GM18499 (cell line): ENCODE measurements around the gene STK35.
"Not testable (repeated sequence)": the region's sequence is repeated elsewhere in the genome, so short reads cannot be mapped to it uniquely, and the experiment has no call there.

Experiments used
- ATAC-seq: cut with Tn5 transposase; IDR thresholded peaks from one replicate; pipeline ENCODE4 v1.9.1; 2021; ENCODE audit warnings: moderate number of reproducible peaks; ENCODE audit not compliant: insufficient read depth, unreplicated experiment

The STK35 gene

DNA sequence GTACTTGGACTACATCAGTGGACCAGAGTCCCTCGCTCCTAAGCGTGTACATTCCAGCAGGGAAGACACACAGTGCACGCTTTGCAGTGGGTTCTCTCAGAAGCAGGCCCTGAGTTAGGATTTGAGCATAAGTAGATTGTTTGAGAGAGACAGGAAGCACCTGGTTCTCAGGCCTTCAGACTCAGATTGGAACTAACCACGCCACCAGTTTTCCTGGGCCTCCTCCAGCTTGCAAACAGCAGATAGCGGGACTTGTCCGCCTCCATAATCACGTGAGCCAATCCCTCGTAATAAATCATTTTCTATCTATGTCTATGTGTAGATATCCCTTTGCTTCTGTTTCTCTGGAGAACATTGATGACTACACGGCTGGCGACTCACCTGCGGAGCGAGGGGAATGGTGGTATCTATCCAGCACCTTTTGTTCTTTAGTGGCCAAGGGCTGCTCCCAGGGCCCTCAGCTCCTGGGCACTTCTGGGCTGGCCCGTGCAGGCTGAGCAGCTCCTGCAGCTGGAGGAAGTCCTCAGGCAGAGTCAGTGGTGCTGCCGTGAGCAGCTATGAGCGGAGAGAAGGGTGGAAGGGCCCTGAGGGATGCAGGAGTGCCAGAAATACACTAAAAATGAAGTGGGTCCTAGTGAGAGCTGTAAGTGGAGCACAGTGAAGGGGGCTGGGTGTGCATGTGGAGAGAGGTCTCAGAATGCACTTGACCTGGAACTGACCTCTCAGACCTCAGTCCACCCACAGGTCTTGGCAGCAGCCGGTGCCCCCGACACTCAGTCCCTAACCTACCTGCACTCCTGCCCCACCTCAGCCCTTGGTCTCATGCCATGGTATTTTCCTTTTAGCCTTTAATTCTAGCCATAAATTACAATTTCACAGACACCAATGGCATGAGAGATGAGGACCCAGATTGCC, 76.9 kb downstream of the STK35 start:
- ATAC-seq = no peak

DNA sequence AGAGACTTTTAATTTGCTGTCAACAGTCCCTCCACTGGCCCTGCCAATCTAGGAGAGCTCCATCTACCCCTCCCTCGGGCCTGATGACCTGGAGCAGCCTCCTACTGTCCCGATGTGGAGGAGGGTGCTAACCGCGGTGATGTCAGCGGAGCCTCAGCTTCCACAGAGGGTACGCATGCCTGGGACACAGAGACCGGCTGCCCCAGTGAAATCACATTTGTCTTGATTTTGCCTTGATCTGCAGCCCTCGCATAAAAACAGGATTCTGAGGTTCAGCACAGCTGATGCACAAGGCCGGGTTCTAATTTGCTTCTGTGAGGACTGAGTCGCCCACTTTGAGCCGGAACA, 77.6 kb downstream of the STK35 start:
- no peak for ATAC-seq

DNA sequence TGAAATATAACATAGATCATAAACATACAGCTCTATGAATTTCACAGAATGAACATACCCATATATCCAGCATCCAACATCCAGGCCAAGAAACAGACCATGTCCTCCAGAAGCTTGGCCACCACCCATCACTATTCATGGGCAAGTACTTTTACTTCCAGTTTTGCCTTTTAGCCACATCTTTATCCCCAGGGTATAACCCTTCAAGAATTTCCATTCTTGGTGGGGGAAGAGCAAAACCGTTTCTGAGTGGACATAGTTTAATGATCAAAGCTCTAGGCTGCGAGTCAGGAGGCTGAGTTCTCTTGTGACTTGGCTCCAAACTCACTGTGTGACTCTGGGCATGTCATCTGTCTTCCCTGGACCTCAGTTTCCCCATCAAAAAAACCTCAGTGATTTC, 78.3 kb downstream of the STK35 start:
- ATAC-seq = no peak

DNA sequence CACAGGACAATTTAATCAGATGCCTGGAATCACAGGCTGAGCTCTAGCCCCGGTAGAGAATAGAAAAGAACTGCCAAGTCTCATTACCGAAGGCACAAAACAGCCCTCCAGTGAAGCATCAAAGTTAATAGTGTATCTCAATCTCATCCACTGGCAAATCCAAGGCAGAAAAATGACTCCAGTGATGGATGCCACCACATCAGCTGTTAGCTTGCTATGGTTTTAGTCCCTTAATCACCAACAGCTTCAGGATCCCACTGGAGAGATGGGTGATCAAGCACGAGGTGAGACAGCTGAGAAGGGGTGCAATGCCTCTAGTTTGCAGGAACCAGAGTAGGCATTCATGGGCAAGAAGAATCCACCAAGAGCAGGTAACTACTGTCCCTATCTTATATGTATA, 81.8 kb downstream of the STK35 start:
- no peak for ATAC-seq

DNA sequence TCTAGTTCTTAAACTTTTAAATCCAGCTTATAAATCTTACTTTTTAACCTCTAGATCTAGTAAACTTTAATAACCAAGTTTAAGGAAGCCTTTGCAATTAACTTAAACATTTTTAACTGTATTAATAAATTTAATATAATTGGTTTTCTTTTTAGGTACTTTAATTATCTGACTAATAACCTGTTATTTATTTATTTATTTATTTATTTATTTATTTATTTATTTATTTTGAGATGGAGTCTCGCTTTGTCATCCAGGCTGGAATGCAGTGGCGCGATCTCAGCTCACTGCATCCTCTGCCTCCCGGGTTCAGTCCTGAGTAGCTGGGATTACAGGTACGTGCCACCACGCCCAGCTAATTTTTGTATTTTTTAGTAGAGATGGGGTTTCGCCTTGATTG, 83.3 kb downstream of the STK35 start:
- not testable (repeated sequence) for ATAC-seq

DNA sequence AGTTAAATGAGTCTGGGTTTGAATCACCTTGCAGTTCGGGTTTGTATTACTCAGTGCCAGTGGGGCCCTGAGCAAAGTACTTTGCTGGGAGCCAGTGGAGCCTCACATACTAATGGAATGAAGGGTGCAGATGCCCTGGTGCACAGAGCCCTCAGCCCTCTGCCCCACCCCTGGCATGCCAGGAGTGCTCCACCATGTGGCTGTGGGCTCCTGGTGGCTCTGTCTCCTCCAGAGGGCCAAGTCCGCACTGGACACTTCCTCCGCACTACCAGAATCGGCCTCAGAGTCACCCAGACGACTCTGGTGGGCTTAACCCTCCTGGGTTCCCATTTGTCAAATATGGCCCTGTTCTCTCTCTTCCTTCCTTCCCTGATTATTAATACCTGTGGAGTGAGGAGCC, 94.0 kb downstream of the STK35 start:
- no peak for ATAC-seq

DNA sequence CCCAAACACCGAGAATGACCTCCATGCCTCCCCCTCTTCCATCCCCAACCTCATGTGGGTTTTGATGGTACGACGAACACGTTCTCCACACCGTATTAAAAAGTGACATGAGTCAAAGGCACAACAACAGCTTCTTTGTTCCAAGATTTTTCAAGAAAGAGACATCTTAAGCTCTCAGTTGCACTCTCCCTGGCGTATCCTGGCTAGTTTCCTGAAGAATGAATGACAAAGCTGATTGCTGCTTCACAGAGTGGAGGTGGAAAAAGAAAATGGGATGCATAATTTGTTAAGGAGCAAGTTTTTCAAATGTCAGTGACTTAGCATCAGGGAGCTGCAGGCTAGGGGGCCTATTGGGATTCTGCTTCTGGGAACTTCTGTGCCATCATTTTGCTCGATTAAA, 95.5 kb downstream of the STK35 start:
- no peak for ATAC-seq
